HG02943 (cell line): Measurements from ENCODE around the gene MN1.

Experiments
- ATAC-seq: cut with Tn5 transposase; IDR thresholded peaks from one replicate; pipeline ENCODE4 v1.9.1; 2021; ENCODE audit warnings: mild to moderate bottlenecking, low read depth, moderate library complexity; ENCODE audit not compliant: unreplicated experiment

The MN1 gene

DNA sequence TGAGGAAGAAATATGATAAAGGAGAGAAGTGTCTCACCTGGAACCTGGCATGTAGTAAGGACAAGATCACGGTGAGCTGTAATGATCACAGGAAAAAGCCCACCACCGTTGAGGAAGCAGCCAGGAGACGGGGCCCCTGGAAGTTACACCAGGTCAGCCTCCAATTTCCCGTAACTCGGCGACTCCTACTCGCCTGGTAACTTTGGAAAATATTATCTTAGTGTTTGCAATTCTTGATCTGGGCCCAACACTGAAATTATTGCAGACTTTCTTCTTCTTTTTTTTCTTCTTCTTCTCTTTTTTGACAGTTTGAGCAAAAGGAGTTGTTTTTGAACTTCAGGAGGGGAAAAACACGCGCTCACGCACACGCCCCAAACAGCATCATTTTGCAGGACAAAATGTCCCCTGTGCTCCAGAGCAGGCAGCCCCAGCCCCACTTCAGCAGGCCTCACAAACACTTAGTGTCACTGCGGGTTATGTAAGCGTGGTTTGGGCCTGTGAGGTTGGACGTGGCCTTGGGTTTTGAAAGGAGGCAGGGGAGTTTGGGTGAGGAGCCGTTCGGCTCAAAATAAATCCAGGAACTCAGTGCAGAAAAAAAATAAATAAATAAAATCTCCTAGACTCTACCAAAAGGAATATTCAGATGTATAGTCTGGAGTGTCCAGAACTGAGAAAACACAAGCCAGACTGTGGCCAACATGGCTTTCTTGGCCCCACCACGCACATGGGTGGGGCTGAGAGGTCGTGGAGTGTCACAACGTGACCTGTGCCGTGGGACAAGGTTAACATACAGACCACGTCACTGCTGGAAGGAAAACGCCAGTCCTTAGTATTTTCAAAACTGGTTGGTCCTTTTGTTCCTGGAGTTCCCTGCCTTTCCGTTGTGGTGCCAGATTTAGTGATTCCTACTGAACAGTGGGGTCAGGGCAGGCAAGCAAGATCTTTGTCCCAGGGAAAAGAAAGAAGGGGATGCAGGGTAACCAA is 26.3 kb upstream of the MN1 start:
- no peak for ATAC-seq

DNA sequence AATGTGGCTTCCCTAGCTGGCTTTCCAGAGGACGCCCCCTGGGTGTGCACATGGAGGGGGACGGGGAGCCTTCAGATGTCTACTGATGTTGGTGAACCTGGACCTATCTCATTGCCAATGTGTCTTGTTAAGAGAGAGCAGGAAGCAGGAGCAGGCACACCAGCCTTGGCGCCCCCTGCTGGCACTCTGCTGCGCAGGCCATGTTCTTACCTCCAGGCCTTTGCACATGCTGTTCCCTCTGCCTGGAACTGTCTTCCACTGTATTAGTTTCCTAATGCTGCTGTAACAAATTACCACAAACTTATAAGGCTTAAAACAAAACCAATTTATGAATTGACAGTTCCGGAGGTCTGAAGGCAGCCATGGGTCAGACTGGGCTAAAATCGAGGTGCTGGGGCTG is 23.6 kb upstream of the MN1 start:
- ATAC-seq: no peak

DNA sequence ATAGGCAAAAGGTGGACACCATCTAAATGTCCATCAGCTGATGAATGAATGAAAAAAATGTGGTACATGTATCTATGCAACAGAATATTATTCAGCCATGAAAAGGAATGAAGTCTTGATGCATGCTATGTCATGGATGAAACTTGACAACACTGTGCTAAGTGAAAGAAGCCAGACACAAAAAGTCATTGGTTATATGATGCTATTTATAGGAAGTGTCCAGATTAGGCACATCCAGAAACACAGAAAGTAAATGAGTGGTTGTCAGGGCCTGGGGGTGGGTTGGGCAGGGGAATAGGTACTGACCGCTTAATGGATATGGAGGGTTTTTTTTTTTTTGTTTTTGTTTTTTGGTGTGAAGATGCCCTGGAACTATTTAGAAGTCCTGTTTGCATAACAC is 21.7 kb upstream of the MN1 start:
- ATAC-seq: no peak

- no peak for ATAC-seq
These were observed 19.6 kb upstream of the MN1 start for GRCh38 chr22:27820896-27821866.

DNA sequence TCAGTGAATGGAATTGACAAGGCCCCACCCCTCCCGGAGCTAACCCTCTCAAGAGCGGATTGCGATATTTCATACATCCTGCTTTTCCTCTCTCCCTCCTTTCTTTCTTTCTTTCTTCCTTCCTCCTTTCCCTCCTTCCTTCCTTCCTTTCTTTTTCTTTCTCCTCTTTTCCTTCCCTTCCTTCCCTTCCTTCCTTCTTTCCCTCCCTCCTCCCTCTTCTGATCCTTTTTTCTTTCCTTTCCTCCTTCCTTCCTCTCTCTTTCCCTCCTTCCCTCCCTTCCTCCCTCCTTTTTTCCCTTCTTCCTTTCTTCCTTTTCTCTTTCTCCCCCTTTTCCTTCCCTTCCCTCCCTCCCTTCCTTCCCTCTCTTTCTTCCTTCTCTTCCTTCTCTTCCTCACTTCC is 15.0 kb upstream of the MN1 start:
- no peak for ATAC-seq

- no peak for ATAC-seq
These were observed 14.4 kb upstream of the MN1 start for GRCh38 chr22:27815826-27816530.

- ATAC-seq: no peak
These were observed 13.4 kb upstream of the MN1 start for GRCh38 chr22:27814993-27815392.

GRCh38 chr22:27811778-27812177 is 10.2 kb upstream of the MN1 start:
- ATAC-seq: no peak

GRCh38 chr22:27810609-27811151 is 9.1 kb upstream of the MN1 start:
- no peak for ATAC-seq

DNA sequence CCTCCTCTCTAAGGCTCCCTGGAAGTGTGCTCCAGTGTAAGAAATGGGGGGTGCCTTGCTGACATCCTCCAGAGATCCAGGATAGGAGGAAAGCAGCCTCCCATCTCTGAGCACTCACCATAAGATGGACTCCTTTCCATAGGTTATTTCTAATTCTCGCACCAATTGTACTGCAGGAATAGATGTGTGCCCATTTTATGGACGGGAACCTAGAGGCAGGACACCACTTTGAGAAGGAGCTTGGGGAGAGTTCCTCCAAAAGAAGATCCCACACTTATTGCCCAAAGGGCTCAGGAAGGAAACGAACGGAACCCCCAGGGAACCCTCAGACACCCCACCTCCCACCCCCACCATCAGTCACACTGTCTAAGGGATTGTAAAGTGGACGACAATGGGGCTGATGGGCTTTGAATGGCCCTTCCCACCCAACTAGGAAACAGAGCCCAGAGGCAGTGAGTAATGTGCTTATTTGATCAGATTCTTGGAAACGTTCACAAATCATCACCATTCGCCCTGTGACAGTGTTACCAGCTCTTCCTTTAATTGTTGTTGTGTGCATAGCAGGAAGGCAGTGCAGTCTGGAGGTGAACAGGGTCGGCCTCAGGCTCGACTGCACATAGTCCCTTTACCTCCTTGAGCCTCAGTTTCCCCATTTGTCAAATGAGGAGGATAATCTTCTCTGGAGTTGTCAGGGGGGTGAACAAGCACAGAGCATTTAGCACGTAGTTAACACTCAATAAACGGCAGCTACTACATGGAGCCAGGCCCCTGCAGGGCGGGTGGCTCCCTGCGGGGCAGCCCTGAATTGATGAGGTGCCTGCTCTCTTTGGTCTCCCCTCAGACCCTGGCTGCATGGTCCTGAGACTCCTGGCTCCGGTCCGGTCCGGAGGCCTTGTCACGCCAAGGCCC is 8.4 kb upstream of the MN1 start:
- no peak for ATAC-seq

GRCh38 chr22:27809226-27809603 is 7.7 kb upstream of the MN1 start:
- ATAC-seq: no peak

DNA sequence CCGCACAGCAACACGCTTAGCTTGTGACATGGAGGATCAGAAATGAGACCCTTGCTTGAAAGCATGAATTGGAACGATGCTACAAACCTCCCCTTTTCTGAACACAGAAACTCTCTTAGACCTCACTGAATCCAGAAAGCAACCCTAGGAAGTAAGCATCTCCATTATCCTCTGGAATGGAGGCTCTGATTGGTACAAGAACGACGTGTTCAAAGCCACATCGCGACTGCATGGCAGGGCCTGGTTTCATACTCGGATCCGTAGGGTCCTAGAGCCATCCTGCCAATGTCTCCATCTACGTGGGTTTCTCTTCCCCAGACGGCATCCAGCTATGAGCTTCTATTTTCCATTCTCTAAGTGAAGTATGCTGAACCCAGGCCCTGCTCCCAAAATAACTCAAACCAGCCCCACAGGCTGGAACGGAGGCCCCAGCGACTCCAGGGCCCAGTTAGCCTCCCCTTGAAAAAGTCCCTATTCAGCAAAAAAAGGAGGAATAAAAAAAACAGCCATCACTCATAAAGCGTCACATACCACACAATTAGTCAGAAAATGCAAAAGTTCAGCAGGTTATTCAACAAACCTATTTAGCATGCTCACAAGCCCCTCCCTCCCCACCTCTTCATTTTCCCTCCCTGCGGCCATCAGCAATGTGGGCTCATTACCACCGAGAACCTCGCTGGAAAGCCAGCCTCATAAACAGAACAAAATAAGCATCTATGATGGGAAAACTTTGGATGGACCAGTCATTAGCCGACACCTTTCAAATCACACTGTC is 7.1 kb upstream of the MN1 start:
- no peak for ATAC-seq

- ATAC-seq: no peak
These were observed 4.3 kb upstream of the MN1 start for GRCh38 chr22:27805841-27806240.

GRCh38 chr22:27804470-27805297 is 3.1 kb upstream of the MN1 start:
- no peak for ATAC-seq

DNA sequence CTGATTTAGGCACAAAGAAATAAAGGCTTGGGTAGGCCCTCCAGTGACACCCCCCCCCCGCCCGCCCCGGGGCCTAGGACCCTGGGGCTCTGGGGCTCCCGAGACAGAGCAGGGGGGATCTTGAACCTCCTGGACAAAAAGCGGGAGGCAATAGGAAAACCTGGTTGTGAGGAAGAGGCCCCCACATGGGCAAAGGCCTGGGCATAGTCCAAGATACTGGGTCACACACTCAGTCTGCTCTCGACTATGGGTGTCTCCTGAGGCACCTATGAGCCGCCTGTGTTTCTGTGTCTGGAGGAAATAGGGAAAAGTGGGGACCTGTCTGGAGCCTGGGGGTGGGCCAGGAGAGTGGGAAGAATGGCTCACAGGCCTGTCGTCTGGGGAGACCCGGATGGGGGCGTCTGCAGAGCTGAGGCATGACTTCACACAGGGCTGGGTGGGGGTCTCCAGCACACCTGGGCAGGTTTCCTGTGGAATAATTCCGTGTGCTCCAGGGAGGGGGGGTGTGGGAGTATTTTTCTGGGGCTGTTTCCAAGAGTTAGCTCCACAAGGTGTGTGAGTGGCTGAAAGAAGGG is 2.4 kb upstream of the MN1 start:
- ATAC-seq: no peak

- ATAC-seq: no peak
These were observed 954 bp upstream of the MN1 start for GRCh38 chr22:27802346-27803073.

GRCh38 chr22:27801202-27801615 is 347 bp downstream of the MN1 start:
- no peak for ATAC-seq
